Measurements from ENCODE around the gene MYL6. TPM values are rescaled to one million over a fixed set of nuclear protein-coding genes. Genes with fewer than 3 reads are reported as not detected.

MYL6 gene
- total and polyA plus RNA-seq, 2 donors (not counting 3 experiments of a cell fraction or from before 2014, with no cell fraction given) = 2,543 to 8,470 TPM

- ChIA-PET POLR2A (interaction anchor here (0.7 kb wide), 1 partner anchor 9 kb away, joined by 3 read pairs; no protein-coding TSS in a partner anchor), CTCF (interaction anchor here (11.9 kb wide), 1 partner anchor 66 kb away, joined by 236 read pairs; the partner anchor contains the start of gene SMARCC2)
- Histone ChIP-seq H3K4me3 (replicated peaks in 1 of 3; ENCODE audit: insufficient read depth in 1 of 3, low read depth in 1 of 3, low read length in 3 of 3) (no peak overlapping the region), H2AFZ (ENCODE audit: low read depth, low read length) (no peak overlapping the region), H3K36me3 (ENCODE audit: control insufficient read depth in 2 of 2, extremely low read depth in 1 of 2, insufficient read depth in 2 of 2, low read length in 2 of 2) (peaks cover 0 to 13% of the 10 kb centered on the region in 2 experiments), H3K4me1 (ENCODE audit: control insufficient read depth, extremely low read depth, insufficient read depth, low read length) (peaks cover 43% of the 10 kb centered on the region), H3K9me1 (replicated peaks; ENCODE audit: control insufficient read depth, extremely low read depth, insufficient read depth, low read length) (no peaks in the 10 kb centered on the region), H3K27ac (ENCODE audit: insufficient read depth, low read depth, low read length) (no peak overlapping the region), H3K27me3 (ENCODE audit: control insufficient read depth in 2 of 2, insufficient read depth in 2 of 2, low read length in 2 of 2) (no peaks in the 10 kb centered on the region), H4K20me1 (replicated peaks; ENCODE audit: control insufficient read depth, extremely low read depth, insufficient read depth, low read length) (no peaks in the 10 kb centered on the region), H3K9me3 (replicated peaks; ENCODE audit: control insufficient read depth, insufficient read depth, low read length) (no peaks in the 10 kb centered on the region), H3K4me2 (ENCODE audit: insufficient read depth, low read length) (no peak overlapping the region), H3K79me2 (ENCODE audit: control insufficient read depth, insufficient read depth, low read length) (peaks cover 14% of the 10 kb centered on the region), H3K9ac (replicated peaks; ENCODE audit: extremely low read depth, insufficient read depth, low read length) (no peak overlapping the region)
- TF ChIP-seq MYC (IDR thresholded peaks at IDR 0.05; ENCODE audit: low read depth, low read length) (no peak), EZH2 (IDR thresholded peaks at IDR 0.05; ENCODE audit: borderline replicate concordance, low read depth, low read length, severe bottlenecking) (no peak), GATA2 (IDR thresholded peaks at IDR 0.05; ENCODE audit: insufficient read depth, insufficient read length, low read depth, low read length) (no peak), JUN (IDR thresholded peaks at IDR 0.05; ENCODE audit: borderline replicate concordance, insufficient read depth, insufficient read length, low read depth) (no peak), FOS (IDR thresholded peaks at IDR 0.05; ENCODE audit: borderline replicate concordance, insufficient read depth, low read length) (no peak), POLR2AphosphoS5 (IDR thresholded peaks at IDR 0.05; ENCODE audit: insufficient read depth, low read depth, low read length) (no peak), POLR2A (IDR thresholded peaks at IDR 0.05; ENCODE audit: low read depth, low read length) (no peak), CTCF (IDR thresholded peaks at IDR 0.05; ENCODE audit: extremely low read depth in 1 of 2, insufficient read depth in 1 of 2, low read depth in 1 of 2, low read length in 2 of 2) (no peak), MAX (IDR thresholded peaks at IDR 0.05; ENCODE audit: insufficient read depth, insufficient read length) (no peak)
- DNase-seq (ENCODE audit: low read depth, low spot score) (no peak), FAIRE-seq (no peak)
- dilution Hi-C loops (cut with MboI; ENCODE audit: extremely low pct_ligation_motif_present, low sequenced_read_pairs) (no loop called here), intact Hi-C loops (cut with micrococcal nuclease) (no loop called here)
- BruUV-seq (replicated peaks) = no TSS peak
These were observed 35.5 kb upstream of the MYL6 start for GRCh38 chr12:56122637-56123036.
